Measurements from ENCODE around the gene HMG20B.
"Not testable (repeated sequence)": the region's sequence is repeated elsewhere in the genome, so short reads cannot be mapped to it uniquely, and the experiment has no call there.

The HMG20B gene

DNA sequence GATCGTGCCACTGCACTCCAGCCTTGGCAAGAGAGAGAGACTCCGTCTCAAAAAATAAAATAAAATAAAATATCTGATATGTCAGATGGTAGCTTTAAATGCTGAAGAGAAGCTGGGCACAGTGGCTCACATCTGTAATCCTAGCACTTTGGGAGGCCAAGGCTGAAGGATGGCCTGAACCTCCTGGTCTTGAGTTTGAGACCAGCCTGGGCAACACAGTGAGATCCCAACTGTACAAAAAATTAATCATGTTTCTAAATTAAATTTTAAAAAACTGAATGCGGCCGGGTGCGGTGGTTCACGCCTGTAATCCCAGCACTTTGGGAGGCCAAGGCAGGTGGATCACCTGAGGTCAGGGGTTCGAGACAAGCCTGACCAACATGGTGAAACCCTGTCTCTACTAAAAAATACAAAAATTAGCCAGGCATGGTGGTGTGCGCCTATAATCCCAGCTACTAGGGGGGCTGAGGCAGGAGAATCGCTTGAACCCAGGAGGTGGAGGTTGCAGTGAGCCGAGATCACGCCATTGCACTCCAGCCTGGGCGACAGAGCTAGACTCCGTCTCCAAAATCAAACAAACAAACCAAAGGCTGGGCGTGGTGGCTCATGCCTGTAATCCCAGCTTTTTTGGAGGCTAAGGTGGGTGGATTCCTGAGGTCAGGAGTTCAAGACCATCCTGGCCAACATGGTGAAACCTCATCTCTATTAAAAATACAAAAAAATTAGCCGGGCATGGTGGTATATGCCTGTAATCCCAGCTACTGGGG, 11.5 kb downstream of the HMG20B start:
- DNase-seq (ENCODE audit: low read depth, low spot score), result not testable (repeated sequence)

- DNase-seq (ENCODE audit: low read depth, low spot score), result no peak
Observed at GRCh38 chr19:3585301-3586126, 12.8 kb downstream of the HMG20B start, which contains the start of gene GIPC3. TSS of gene GIPC3 (plus strand) at chr19:3585478. CDS start at chr19:3585598, 120 bp downstream.

- DNase-seq (ENCODE audit: low read depth, low spot score), result peak; percentile 47
Observed at GRCh38 chr19:3586127-3586626, 13.4 kb downstream of the HMG20B start.

DNA sequence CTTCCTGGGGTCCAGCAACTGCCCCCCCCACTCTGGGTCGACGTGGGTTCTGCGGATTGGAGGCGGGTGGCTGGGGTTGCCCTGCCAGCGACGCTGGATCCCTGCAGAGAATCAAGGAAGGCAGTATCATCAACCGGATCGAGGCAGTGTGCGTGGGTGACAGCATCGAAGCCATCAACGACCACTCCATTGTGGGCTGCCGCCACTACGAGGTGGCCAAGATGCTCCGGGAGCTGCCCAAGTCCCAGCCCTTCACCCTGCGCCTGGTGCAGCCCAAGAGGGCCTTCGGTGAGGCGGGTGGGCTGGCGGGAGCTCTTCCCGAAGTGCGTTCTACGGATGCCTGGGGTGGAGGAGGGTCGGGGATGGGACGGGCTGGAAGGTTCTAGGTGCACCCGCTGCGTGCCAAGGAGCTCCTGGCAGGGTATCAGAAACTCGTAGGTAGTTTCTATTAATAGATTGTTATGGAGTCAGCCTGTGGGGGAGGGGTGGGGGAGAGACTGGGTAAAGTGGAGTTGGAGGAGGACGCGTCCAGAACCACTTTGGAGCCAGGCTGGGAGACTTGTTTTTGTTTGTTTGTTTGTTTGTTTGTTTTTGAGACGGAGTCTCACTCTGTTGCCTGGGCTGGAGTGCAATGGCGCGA, 14.1 kb downstream of the HMG20B start:
- DNase-seq (ENCODE audit: low read depth, low spot score), result no peak

- no peak for DNase-seq (ENCODE audit: low read depth, low spot score)
Observed at GRCh38 chr19:3589439-3589838, 16.7 kb downstream of the HMG20B start.

- no peak for DNase-seq (ENCODE audit: low read depth, low spot score)
Observed at GRCh38 chr19:3589949-3590348, 17.2 kb downstream of the HMG20B start.

- DNase-seq (ENCODE audit: low read depth, low spot score), result no peak
Observed at GRCh38 chr19:3590991-3591659, 18.4 kb downstream of the HMG20B start.

DNA sequence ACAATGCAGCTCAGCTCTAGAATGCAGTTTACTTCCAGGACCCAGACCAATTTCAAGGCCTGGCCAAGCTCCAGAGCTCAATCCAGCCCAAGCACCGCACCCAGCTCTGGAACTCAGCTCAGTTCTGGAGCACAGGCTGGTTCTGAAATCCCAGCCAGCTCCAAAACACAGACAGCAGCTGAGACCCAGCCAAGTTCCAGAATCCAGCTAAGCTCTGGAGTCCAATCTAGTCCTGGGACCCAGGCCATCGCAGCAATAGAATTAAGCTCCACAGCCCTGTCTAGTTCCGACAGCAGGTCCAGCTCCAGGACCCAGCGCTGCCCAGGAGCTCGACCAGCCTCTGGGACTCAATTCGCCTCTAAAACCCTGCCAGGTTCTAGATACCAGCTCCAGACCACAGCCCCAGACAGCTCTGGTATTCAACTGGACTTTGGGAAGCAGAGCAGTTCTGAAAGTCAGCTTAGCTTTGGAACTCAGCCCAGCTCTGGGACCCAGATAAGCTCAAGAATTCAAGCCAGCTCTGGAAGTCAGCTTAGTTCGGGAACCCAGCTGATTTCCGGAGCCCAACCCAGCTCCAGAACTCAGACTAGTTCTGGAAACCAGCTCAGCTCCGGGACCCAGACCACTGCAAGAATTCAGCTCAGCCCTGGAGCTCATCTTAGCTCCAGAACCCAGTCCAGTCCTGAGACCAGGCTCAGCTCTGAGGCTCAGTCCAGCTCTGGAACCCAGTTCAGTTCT, 19.3 kb downstream of the HMG20B start:
- no peak for DNase-seq (ENCODE audit: low read depth, low spot score)

GRCh38 chr19:3593156-3593555, 20.4 kb downstream of the HMG20B start:
- DNase-seq (ENCODE audit: low read depth, low spot score), result peak; percentile 55

DNA sequence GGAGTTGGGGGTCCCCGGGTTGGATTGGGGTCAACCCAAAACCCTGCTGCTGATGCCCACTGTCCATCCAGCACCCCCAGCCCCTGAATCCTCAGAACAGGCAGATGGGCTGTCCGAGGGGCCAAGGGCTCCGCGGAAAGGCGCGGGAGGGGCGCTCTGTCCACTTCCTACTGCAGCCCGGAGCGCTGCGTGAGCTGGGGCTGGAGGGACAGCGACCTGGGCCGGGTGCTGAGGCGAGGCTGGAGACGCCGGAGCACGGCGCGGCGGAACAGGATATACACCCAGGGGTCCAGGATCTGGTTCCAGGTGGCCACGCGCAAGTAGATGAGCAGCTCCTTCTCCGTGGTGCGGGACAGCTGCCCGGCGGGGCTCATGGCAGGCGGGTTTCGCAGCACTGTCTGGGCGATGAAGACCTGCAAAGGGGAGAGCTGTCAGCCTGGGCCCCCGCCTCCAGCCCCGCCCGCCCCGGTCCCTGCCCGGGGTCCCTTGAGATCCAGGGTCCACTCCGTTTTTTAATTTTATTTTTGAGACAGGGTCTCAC, 22.8 kb downstream of the HMG20B start:
- no peak for DNase-seq (ENCODE audit: low read depth, low spot score)

- peak; percentile 57 for DNase-seq (ENCODE audit: low read depth, low spot score)
Observed at GRCh38 chr19:3599776-3600187, 27.0 kb downstream of the HMG20B start.

GRCh38 chr19:3601021-3601420, 28.3 kb downstream of the HMG20B start:
- DNase-seq (ENCODE audit: low read depth, low spot score), result no peak

DNA sequence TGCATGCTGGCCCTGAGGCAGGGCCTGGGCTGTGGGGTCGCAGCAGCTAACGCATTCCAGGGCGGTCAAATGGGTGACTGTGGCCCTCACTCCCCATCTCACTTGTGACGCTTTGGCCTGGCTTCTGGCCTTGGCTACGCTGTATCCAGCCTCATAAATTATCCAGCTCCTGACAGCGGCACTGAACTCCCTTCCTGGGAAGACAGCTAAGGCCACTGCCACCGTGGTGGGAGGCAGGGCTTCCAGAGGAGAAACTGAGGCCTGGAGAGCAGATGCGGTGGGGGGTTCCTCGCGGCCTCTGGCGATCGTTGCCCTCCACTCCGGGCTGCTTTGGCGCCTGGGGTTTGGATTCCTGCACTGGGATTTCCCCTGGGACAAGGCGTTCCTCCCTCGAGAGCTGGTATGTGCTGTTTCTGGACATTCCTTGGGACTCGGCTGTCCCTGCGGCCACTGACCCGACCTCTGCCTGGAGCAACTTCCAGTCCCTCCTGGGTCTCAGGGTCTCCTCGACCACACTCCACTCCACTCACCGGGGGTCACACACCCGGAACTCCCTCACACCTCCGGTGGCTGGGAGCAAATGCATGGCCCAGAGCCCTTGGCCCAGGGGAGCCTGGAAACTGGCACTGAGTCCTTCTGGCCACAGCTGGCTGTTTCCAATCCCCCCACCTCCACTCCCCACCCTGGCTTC, 30.5 kb downstream of the HMG20B start:
- peak; percentile 68 for DNase-seq (ENCODE audit: low read depth, low spot score)

DNA sequence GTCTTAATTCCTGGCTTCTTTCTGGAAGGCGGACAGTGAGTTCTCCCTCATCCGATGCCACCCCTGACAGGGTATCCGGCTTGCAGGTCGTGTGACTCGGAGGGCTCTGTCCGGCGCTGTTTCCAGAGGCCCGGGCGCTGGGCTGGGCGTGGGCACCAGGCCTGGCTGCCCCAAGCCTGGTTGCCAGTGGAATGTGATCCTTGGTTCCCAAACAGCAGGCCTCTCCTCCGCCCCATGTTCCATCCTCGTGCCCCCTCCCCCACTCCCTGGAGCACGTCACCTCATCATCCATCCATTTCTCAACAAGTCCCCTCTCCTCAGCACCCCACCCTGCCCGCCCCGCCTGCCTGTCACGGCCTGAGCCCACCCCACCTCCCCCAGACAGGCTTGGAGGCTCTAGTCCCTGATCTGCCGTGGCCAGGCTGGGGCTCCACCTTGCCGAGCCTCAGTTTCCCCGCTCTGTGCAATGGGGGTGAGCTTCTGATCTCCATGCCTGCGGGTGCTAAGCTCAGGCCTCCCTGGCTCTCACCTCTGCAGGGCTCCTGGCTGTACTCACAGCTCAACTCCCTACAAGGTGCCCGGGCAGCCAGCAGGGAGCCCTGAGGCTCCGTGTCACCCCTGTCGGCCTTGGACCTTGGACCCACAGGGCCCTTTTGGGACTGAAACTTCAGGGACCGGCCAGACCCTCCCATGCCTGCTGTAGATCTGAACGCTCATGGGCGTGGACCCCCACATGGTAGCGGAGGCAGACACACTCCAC, 31.7 kb downstream of the HMG20B start:
- no peak for DNase-seq (ENCODE audit: low read depth, low spot score)

DNA sequence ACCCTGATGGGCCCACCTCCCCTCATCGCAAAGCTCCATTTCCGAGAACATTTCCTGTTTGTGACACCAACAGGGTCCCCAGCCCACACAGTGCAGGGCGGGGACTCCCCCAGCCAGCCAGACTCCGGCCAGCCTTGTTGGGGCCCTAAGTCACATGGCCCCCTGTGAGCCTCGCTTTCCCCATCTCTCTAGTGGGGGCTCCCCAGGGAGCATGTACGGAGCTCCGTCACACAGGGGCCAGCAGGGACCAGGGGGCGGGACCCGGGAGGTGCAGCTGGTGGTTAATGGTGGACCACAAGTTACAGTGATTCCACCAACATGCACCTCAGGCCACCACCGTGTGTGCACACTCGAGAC, 32.2 kb downstream of the HMG20B start:
- no peak for DNase-seq (ENCODE audit: low read depth, low spot score)

- DNase-seq (ENCODE audit: low read depth, low spot score), result no peak
Observed at GRCh38 chr19:3605361-3605760, 32.6 kb downstream of the HMG20B start.

DNA sequence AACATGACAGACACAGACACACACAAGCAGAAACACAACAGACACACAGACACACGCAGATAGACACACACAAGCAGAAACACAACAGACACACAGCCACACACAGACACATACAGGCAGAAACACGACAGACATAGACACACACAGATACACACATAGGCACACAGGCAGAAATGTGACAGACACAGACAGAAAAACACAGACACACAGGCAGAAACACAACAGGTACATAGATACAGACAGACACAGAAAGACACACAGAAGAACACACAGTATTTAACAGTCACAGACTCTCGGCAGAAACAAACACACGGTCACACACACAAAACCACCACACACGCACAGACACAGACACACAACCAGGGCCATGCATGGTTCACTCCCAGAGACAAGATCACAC, 33.0 kb downstream of the HMG20B start:
- no peak for DNase-seq (ENCODE audit: low read depth, low spot score)

DNA sequence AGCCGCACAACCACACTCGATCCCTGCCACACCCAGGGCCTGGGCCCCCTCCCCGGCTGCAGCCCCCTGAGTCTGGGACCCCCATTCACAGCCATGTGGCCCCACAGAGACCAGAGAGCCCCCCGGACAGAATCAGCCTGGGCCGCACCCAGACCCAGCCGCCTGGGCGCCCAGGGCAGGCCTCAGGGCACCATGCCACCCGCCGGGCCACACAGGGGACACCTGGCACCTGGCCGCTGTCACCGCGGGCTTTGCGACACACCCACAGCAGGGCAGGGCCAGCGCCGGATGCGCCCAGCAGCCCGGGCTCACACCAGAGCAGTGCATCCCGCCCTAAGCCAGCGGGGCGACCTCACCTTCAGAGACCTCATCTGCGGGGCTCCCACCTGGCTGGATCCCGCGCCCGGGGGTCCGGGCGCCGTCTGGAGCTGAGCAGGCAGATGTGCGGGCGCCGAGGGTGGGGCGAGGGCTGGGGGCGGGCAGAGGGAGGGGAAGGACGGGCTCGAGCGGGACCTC, 33.5 kb downstream of the HMG20B start:
- no peak for DNase-seq (ENCODE audit: low read depth, low spot score)

- DNase-seq (ENCODE audit: low read depth, low spot score), result peak; percentile 55
Observed at GRCh38 chr19:3606690-3607289, 34.0 kb downstream of the HMG20B start, which contains the start of gene TBXA2R. TSS of gene TBXA2R (minus strand) at chr19:3606875. CDS start at chr19:3600634, 6,241 bp downstream.

Measured in ELF-1 (cell line).